DOHH2 (cell line): ENCODE data around the gene ZSWIM6.

ENCODE experiments used
- H3F3A ChIP-seq: fragments of 200-600 bp; sonication (generic), shearing (Covaris generic); 2 replicates; pipeline ENCODE4 v1.6.0; 2016; ENCODE audit warnings: antibody characterized with exemption, mild to moderate bottlenecking; ENCODE audit not compliant: control insufficient read depth, insufficient read depth
- H3K27ac ChIP-seq: fragments of 200-600 bp; sonication (generic); 2 replicates; pipeline ENCODE4 v1.5.1; 2014; ENCODE audit warnings: low read depth, mild to moderate bottlenecking, low read length, moderate library complexity
- H3K27me3 ChIP-seq: fragments of 200-600 bp; sonication (generic); 2 replicates; pipeline ENCODE4 v1.6.1; 2014; ENCODE audit warnings: mild to moderate bottlenecking, low read length, mixed read lengths; ENCODE audit not compliant: control insufficient read depth
- H3K36me3 ChIP-seq: fragments of 200-600 bp; sonication (generic); 2 replicates; pipeline ENCODE4 v1.6.1; 2014; ENCODE audit warnings: mild to moderate bottlenecking, low read length, moderate library complexity, mixed read lengths; ENCODE audit not compliant: control insufficient read depth
- H3K4me1 ChIP-seq: fragments of 200-600 bp; sonication (generic); 2 replicates; pipeline ENCODE4 v1.6.1; 2014; ENCODE audit warnings: mild to moderate bottlenecking, low read length, mixed read lengths; ENCODE audit not compliant: control insufficient read depth
- H3K4me2 ChIP-seq: fragments of 200-600 bp; sonication (generic); 2 replicates; pipeline ENCODE4 v1.6.0; 2014; ENCODE audit warnings: mild to moderate bottlenecking, low read length, moderate library complexity
- H3K4me3 ChIP-seq: fragments of 200-600 bp; sonication (generic); 2 replicates; pipeline ENCODE4 v1.5.1; 2014; ENCODE audit warnings: mild to moderate bottlenecking, low read length, mixed read lengths
- H3K79me2 ChIP-seq: fragments of 200-600 bp; sonication (generic); 2 replicates; pipeline ENCODE4 v1.6.1; 2014; ENCODE audit warnings: mild to moderate bottlenecking, low read length, mixed read lengths; ENCODE audit not compliant: control insufficient read depth
- H3K9me2 ChIP-seq: fragments of 200-600 bp; sonication (generic); replicated peaks from 2 replicates; pipeline ENCODE4 v1.6.1; 2014; ENCODE audit warnings: mild to moderate bottlenecking, low read length, mixed read lengths; ENCODE audit not compliant: control insufficient read depth
- H3K9me3 ChIP-seq: fragments of 200-600 bp; sonication (generic); 2 replicates; pipeline ENCODE4 v1.6.1; 2014; ENCODE audit warnings: antibody characterized with exemption, low read length, mixed read lengths; ENCODE audit not compliant: control insufficient read depth, insufficient read depth
- H4K20me1 ChIP-seq: fragments of 200-600 bp; sonication (generic); 2 replicates; pipeline ENCODE4 v1.6.0; 2014; ENCODE audit warnings: low read depth, mild to moderate bottlenecking, antibody characterized with exemption, low read length, moderate library complexity; ENCODE audit not compliant: control insufficient read depth, insufficient read depth
- EZH2phosphoT487 ChIP-seq: fragments of 200-600 bp; sonication (generic); IDR thresholded peaks from 2 replicates; pipeline ENCODE4 v1.6.1; 2017; ENCODE audit warnings: borderline replicate concordance, mild to moderate bottlenecking, antibody characterized with exemption, low read length, moderate library complexity, mixed read lengths
- TF ChIP-seq, protein P1 (sequence below): fragments of 200-600 bp; sonication (generic); IDR thresholded peaks from one replicate; pipeline ENCODE4 v1.5.1; 2014; ENCODE audit warnings: antibody characterized with exemption, mild to moderate bottlenecking, low read depth, low read length; ENCODE audit not compliant: poor library complexity, severe bottlenecking

Gene ZSWIM6

DNA sequence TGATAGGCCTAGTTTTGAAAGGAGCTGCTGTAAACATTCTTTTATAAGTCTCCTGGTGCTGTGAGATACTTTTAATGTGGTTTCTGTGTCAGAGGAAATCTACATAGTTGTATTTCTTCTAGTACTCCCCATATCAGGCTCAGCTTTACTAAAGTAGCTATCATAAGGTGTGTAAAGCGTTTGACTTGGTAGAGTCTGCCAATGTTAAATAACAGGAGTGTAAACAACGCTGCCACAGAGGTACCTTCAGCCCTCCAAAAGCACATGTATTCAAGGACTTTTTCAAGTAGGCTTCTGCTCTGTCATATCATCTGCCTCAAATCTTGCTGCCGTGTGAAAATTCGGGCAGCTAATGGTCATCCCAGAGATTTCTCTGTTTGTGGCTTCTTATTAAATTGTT lies 142.7 kb downstream of the ZSWIM6 start:
- Histone ChIP-seq H3K9me2 (no peaks in the 10 kb centered on the region), H3K36me3 (no peaks in the 10 kb centered on the region), H3K4me2 (no peak overlapping the region), H3K4me1 (no peaks in the 10 kb centered on the region), H4K20me1 (no peaks in the 10 kb centered on the region), H3K79me2 (no peaks in the 10 kb centered on the region), H3K27me3 (no peaks in the 10 kb centered on the region), H3F3A (no peaks in the 10 kb centered on the region), H3K27ac (no peak overlapping the region), H3K9me3 (no peaks in the 10 kb centered on the region), H3K4me3 (no peak overlapping the region)
- TF ChIP-seq EZH2phosphoT487, result no peak
- TF ChIP-seq, protein P1, sequence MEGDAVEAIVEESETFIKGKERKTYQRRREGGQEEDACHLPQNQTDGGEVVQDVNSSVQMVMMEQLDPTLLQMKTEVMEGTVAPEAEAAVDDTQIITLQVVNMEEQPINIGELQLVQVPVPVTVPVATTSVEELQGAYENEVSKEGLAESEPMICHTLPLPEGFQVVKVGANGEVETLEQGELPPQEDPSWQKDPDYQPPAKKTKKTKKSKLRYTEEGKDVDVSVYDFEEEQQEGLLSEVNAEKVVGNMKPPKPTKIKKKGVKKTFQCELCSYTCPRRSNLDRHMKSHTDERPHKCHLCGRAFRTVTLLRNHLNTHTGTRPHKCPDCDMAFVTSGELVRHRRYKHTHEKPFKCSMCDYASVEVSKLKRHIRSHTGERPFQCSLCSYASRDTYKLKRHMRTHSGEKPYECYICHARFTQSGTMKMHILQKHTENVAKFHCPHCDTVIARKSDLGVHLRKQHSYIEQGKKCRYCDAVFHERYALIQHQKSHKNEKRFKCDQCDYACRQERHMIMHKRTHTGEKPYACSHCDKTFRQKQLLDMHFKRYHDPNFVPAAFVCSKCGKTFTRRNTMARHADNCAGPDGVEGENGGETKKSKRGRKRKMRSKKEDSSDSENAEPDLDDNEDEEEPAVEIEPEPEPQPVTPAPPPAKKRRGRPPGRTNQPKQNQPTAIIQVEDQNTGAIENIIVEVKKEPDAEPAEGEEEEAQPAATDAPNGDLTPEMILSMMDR, result no peak

DNA sequence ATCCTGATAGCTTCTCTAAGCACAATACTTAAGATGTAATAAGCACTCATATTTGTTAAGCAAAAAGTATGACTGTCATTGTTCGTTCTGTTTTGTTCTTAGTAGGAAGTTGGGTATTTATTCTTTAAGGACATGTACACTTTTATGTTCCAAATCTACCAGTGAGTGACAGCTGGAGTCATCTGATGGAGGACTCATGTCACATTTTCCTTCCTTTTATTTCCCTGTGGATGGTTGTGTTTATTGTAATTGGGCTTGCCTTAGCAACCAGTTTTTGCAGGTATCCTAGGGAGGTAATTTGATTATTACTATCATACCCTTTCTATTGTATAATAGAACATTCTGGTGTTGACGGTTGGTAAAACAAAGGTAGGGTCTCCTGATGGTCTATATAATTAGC lies 145.7 kb downstream of the ZSWIM6 start:
- Histone ChIP-seq H3K27ac (no peak overlapping the region), H3K27me3 (no peaks in the 10 kb centered on the region), H3K4me2 (no peak overlapping the region), H3F3A (no peaks in the 10 kb centered on the region), H3K4me3 (no peak overlapping the region), H3K4me1 (no peaks in the 10 kb centered on the region), H3K9me3 (no peaks in the 10 kb centered on the region), H3K36me3 (no peaks in the 10 kb centered on the region), H4K20me1 (no peaks in the 10 kb centered on the region), H3K79me2 (no peaks in the 10 kb centered on the region), H3K9me2 (no peaks in the 10 kb centered on the region)
- TF ChIP-seq EZH2phosphoT487, result no peak
- TF ChIP-seq, protein P1, result no peak

DNA sequence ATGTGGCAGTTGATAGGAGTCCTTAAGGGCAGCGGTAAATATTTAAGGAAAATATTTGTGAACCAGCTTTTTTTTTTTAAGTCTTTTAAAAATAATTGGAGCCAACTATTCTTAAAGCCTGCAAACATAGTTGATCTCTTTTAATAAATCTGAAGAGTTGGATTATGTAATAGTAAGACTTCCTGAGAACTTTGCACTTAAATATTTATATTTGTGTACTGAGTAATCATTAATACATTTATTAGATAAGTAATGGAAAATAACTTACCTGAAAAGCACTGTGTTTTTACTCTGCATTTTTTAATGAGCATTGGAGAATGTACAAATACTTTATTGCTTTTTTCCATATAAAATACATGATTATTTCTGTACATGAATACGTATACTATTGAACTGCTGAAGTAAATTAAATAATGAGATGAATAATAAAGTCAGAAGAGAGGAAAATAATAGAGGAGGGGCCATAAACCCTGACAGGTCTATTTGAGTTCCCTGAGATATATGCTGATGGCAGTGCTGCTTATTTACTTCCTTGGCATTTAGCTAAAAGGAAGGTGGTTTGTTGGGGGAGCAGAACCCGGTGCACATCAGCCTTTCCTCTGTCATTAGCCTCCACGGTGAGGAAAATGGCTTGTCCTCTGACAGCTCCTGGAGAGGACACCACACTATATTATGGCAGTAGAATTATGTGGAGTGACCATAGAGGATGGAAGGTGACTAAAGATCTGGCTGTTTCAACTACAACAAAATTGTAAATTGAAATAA lies 148.0 kb downstream of the ZSWIM6 start:
- Histone ChIP-seq H3K4me3 (no peak overlapping the region), H3K4me1 (no peaks in the 10 kb centered on the region), H3F3A (no peaks in the 10 kb centered on the region), H3K9me3 (no peaks in the 10 kb centered on the region), H3K27me3 (no peaks in the 10 kb centered on the region), H3K9me2 (no peaks in the 10 kb centered on the region), H3K79me2 (no peaks in the 10 kb centered on the region), H3K27ac (no peak overlapping the region), H3K4me2 (no peak overlapping the region), H3K36me3 (no peaks in the 10 kb centered on the region), H4K20me1 (no peaks in the 10 kb centered on the region)
- TF ChIP-seq, protein P1, result no peak
- no peak for TF ChIP-seq EZH2phosphoT487
